Measurements from ENCODE around the gene LNPK.
"Not testable (repeated sequence)": the region's sequence is repeated elsewhere in the genome, so short reads cannot be mapped to it uniquely, and the experiment has no call there.

Gene LNPK

GRCh38 chr2:176001916-176002687 lies at the start of gene LNPK:
Gene LNPK, minus strand, starts transcription at chr2:176002267. Its CDS starts 6,683 bp downstream, at chr2:175995584.
- peak; percentile 94 for DNase-seq (ENCODE audit: low spot score)

GRCh38 chr2:176039375-176039774 lies 37.3 kb upstream of the LNPK start:
- DNase-seq (ENCODE audit: low spot score), result no peak

GRCh38 chr2:176038694-176039093 lies 36.6 kb upstream of the LNPK start:
- no peak for DNase-seq (ENCODE audit: low spot score)

GRCh38 chr2:176035013-176035691 lies 33.1 kb upstream of the LNPK start:
- no peak for DNase-seq (ENCODE audit: low spot score)

GRCh38 chr2:176027806-176028205 lies 25.7 kb upstream of the LNPK start:
- no peak for DNase-seq (ENCODE audit: low spot score)

- DNase-seq (ENCODE audit: low spot score), result no peak
These were observed 23.9 kb upstream of the LNPK start for GRCh38 chr2:176025932-176026331.

GRCh38 chr2:176024083-176024482 lies 22.0 kb upstream of the LNPK start:
- DNase-seq (ENCODE audit: low spot score), result no peak

GRCh38 chr2:176022048-176022447 lies 20.0 kb upstream of the LNPK start:
- no peak for DNase-seq (ENCODE audit: low spot score)

GRCh38 chr2:176020400-176020799 lies 18.3 kb upstream of the LNPK start:
- DNase-seq (ENCODE audit: low spot score), result no peak

- DNase-seq (ENCODE audit: low spot score), result no peak
These were observed 16.6 kb upstream of the LNPK start for GRCh38 chr2:176018708-176019107.

- no peak for DNase-seq (ENCODE audit: low spot score)
These were observed 7.4 kb upstream of the LNPK start for GRCh38 chr2:176009445-176009844.

- DNase-seq (ENCODE audit: low spot score), result no peak
These were observed 2.9 kb upstream of the LNPK start for GRCh38 chr2:176004934-176005333.

- no peak for DNase-seq (ENCODE audit: low spot score)
These were observed 1.9 kb upstream of the LNPK start for GRCh38 chr2:176003958-176004357.

GRCh38 chr2:176002688-176003210 lies 682 bp upstream of the LNPK start:
- DNase-seq (ENCODE audit: low spot score), result peak; percentile 6

- DNase-seq (ENCODE audit: low spot score), result peak; percentile 37
These were observed 669 bp downstream of the LNPK start for GRCh38 chr2:176001281-176001915.

GRCh38 chr2:175999283-175999819 lies 2.7 kb downstream of the LNPK start:
- no peak for DNase-seq (ENCODE audit: low spot score)

GRCh38 chr2:175990099-175990498 lies 12.0 kb downstream of the LNPK start:
- DNase-seq (ENCODE audit: low spot score), result no peak

- DNase-seq (ENCODE audit: low spot score), result not testable (repeated sequence)
These were observed 14.9 kb downstream of the LNPK start for GRCh38 chr2:175987126-175987525.

- DNase-seq (ENCODE audit: low spot score), result no peak
These were observed 17.2 kb downstream of the LNPK start for GRCh38 chr2:175984846-175985245.

- DNase-seq (ENCODE audit: low spot score), result no peak
These were observed 20.5 kb downstream of the LNPK start for GRCh38 chr2:175981551-175981950.

GRCh38 chr2:175976391-175977157 lies 25.5 kb downstream of the LNPK start:
- no peak for DNase-seq (ENCODE audit: low spot score)

GRCh38 chr2:175973373-175973772 lies 28.7 kb downstream of the LNPK start:
- no peak for DNase-seq (ENCODE audit: low spot score)

All from CD4-positive, alpha-beta T cell treated with Interleukin-2 at 100 ng/mL for 4 hours (primary cell).